Vagina (tissue), 2 donors: ENCODE data around the gene PTPRG.

Source experiments
- CTCF ChIP-seq, 3 experiments: fragments of 450-650 bp in 2 of 3; fragments of 200-600 bp in 1 of 3; sonication (generic) in 1 of 3; IDR thresholded peaks; one replicate each; pipeline ENCODE4 v1.5.1; 2017 to 2019; ENCODE audit warnings: antibody characterized with exemption in 3 of 3, mild to moderate bottlenecking in 2 of 3, moderate library complexity in 2 of 3
- POLR2A ChIP-seq, 2 donors: fragments of 450-650 bp; IDR thresholded peaks; one replicate each; pipeline ENCODE4 v1.6.1; 2017; ENCODE audit warnings: antibody characterized with exemption in 2 of 2, mild to moderate bottlenecking in 2 of 2, moderate library complexity in 2 of 2
- POLR2AphosphoS5 ChIP-seq, 2 donors: sonication (generic); formaldehyde crosslinking; IDR thresholded peaks; one replicate each; pipeline ENCODE4 v1.9.0; 2017; ENCODE audit warnings: antibody characterized with exemption in 2 of 2, mild to moderate bottlenecking in 2 of 2, low read depth in 1 of 2; ENCODE audit not compliant: insufficient read depth in 1 of 2

GRCh38 chr3:61996366-61996765, 435.0 kb downstream of the PTPRG start:
- TF ChIP-seq CTCF (IDR thresholded peaks at IDR 0.05) (no peak), POLR2A (IDR thresholded peaks at IDR 0.05) (no peak), POLR2AphosphoS5 (IDR thresholded peaks at IDR 0.05; ENCODE audit: insufficient read depth in 1 of 2, low read depth in 1 of 2) (no peak)
